Measurements from ENCODE around the gene SOD3.

DNA sequence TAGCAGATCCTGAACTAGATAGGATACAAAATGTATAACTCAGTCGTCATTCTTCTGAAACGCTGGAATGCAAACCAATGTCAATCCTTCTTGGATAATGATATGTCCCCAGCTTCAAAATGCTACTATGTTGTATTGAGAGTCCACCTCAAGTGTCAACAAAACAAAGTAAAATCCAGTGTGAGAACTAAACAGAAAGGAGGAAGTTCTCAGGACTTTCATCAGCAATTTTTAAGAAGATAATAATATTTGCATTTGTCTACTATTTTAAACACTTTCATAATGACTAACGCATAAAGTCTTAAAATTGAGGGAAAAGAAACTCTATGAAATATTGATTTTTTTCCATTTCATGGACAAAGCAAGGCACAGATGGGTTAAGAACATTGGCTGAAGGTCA lies 36.3 kb downstream of the SOD3 start:
- TF ChIP-seq CTCF (IDR thresholded peaks at IDR 0.05; ENCODE audit: low read depth, low read length, missing input control), result no peak
- TF ChIP-seq REST (IDR thresholded peaks at IDR 0.05), result no peak
- no peak for TF ChIP-seq YY1 (IDR thresholded peaks at IDR 0.05)
- no peak for TF ChIP-seq JUND (IDR thresholded peaks at IDR 0.05)
- no peak for TF ChIP-seq RAD21 (IDR thresholded peaks at IDR 0.05)
- TF ChIP-seq GABPA (IDR thresholded peaks at IDR 0.05 in 1 of 2, conservative IDR thresholded peaks at IDR 0.05 in 1 of 2), result no peak
- TF ChIP-seq, protein P1, sequence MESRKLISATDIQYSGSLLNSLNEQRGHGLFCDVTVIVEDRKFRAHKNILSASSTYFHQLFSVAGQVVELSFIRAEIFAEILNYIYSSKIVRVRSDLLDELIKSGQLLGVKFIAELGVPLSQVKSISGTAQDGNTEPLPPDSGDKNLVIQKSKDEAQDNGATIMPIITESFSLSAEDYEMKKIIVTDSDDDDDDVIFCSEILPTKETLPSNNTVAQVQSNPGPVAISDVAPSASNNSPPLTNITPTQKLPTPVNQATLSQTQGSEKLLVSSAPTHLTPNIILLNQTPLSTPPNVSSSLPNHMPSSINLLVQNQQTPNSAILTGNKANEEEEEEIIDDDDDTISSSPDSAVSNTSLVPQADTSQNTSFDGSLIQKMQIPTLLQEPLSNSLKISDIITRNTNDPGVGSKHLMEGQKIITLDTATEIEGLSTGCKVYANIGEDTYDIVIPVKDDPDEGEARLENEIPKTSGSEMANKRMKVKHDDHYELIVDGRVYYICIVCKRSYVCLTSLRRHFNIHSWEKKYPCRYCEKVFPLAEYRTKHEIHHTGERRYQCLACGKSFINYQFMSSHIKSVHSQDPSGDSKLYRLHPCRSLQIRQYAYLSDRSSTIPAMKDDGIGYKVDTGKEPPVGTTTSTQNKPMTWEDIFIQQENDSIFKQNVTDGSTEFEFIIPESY (IDR thresholded peaks at IDR 0.05), result no peak
- no peak for TF ChIP-seq SP1 (IDR thresholded peaks at IDR 0.05)
- TF ChIP-seq TAF1 (conservative IDR thresholded peaks at IDR 0.05), result no peak
- TF ChIP-seq EGR1 (IDR thresholded peaks at IDR 0.05; ENCODE audit: low read depth in 2 of 2), result no peak
- TF ChIP-seq MAX (IDR thresholded peaks at IDR 0.05), result no peak
- TF ChIP-seq RXRA (IDR thresholded peaks at IDR 0.05), result no peak
- no peak for TF ChIP-seq FOXA2 (IDR thresholded peaks at IDR 0.05)
